Endothelial cell of umbilical vein (primary cell): ENCODE results near the gene P2RY1. TPM values are rescaled to one million over a fixed set of nuclear protein-coding genes. Genes with fewer than 3 reads are reported as not detected.

ENCODE experiments used
- BruUV-seq: library from RNA; stranded (reverse); fragments of 400-500 nt; replicated peaks from 2 replicates; lab custom pipeline; 2021; lab: Mats Ljungman, UMichigan
- CTCF ChIA-PET: fragments of 300-600, 350-600 bp; sonication (Branson Sonifier 250); formaldehyde crosslinking; loops from one replicate; lab custom pipeline; 2021; ENCODE audit warnings: antibody characterized with exemption, inconsistent platforms; lab: Charles Lee
- POLR2A ChIA-PET: fragments of 300-600, 350-600 bp; sonication (Branson Sonifier 250); formaldehyde crosslinking; loops from one replicate; lab custom pipeline; 2021; ENCODE audit warnings: antibody characterized with exemption, inconsistent platforms; lab: Charles Lee
- DNase-seq: peaks from one replicate; pipeline ENCODE4 v3.0.0-alpha.2; 2011; ENCODE audit warnings: low read depth, low spot score
- FAIRE-seq: peaks from 2 replicates; lab custom pipeline; 2011; peaks lifted over from hg19 to GRCh38; lab: Jason Lieb, UNC
- H2AFZ ChIP-seq: 2 replicates; pipeline ENCODE4 v1.6.0; 2012; ENCODE audit warnings: low read depth, low read length, control low read depth, inconsistent platforms
- H3K27ac ChIP-seq: 2 replicates; pipeline ENCODE4 v1.5.1; 2011; ENCODE audit warnings: low read depth, mild to moderate bottlenecking, control low read depth, low read length, moderate library complexity; ENCODE audit not compliant: insufficient read depth
- H3K27me3 ChIP-seq, 2 experiments: 2 replicates each; pipeline versions ENCODE4 v1.6.0 to v1.6.1; 2011; ENCODE audit warnings: low read length in 2 of 2, mixed read lengths in 1 of 2; ENCODE audit not compliant: control insufficient read depth in 2 of 2, insufficient read depth in 2 of 2
- H3K36me3 ChIP-seq, 2 experiments: 2 replicates in 1 of 2; 3 replicates in 1 of 2; pipeline ENCODE4 v1.5.1; 2011; ENCODE audit warnings: low read length in 2 of 2, mild to moderate bottlenecking in 1 of 2, moderate library complexity in 1 of 2; ENCODE audit not compliant: control insufficient read depth in 2 of 2, insufficient read depth in 2 of 2; ENCODE audit errors: extremely low read depth in 1 of 2
- H3K4me1 ChIP-seq: 3 replicates; pipeline ENCODE4 v1.5.1; 2011; ENCODE audit warnings: mild to moderate bottlenecking, low read length; ENCODE audit not compliant: control insufficient read depth, insufficient read depth; ENCODE audit errors: extremely low read depth
- H3K4me2 ChIP-seq: 2 replicates; pipeline ENCODE4 v1.6.1; 2011; ENCODE audit warnings: low read length, control low read depth, mixed read lengths; ENCODE audit not compliant: insufficient read depth
- H3K4me3 ChIP-seq, 3 experiments: fragments of 200-600 bp in 1 of 3; sonication (generic), shearing (Covaris generic) in 1 of 3; replicated peaks in 1 of 3; 2 replicates each; pipeline ENCODE4 v1.5.1; 2011 to 2016; ENCODE audit warnings: control low read depth in 3 of 3, low read length in 3 of 3, mild to moderate bottlenecking in 2 of 3, inconsistent platforms in 1 of 3, low read depth in 1 of 3, moderate library complexity in 1 of 3; ENCODE audit not compliant: insufficient read depth in 1 of 3
- H3K79me2 ChIP-seq: 2 replicates; pipeline ENCODE4 v1.6.0; 2012; ENCODE audit warnings: low read length, inconsistent platforms; ENCODE audit not compliant: control insufficient read depth, insufficient read depth
- H3K9ac ChIP-seq: replicated peaks from 2 replicates; pipeline ENCODE3; 2011; ENCODE audit warnings: low read length, control low read depth; ENCODE audit not compliant: insufficient read depth; ENCODE audit errors: extremely low read depth
- H3K9me1 ChIP-seq: replicated peaks from 3 replicates; pipeline ENCODE4 v1.6.0; 2011; ENCODE audit warnings: mild to moderate bottlenecking, low read length; ENCODE audit not compliant: control insufficient read depth, insufficient read depth; ENCODE audit errors: extremely low read depth
- H3K9me3 ChIP-seq: replicated peaks from 2 replicates; pipeline ENCODE4 v1.5.1; 2012; ENCODE audit warnings: low read length, inconsistent platforms; ENCODE audit not compliant: control insufficient read depth, insufficient read depth
- H4K20me1 ChIP-seq: replicated peaks from 2 replicates; pipeline ENCODE3; 2011; ENCODE audit warnings: mild to moderate bottlenecking, low read length; ENCODE audit not compliant: control insufficient read depth, insufficient read depth; ENCODE audit errors: extremely low read depth
- CTCF ChIP-seq, 2 donors: IDR thresholded peaks; 1 replicate in 1 of 2; 2 replicates in 1 of 2; pipeline ENCODE4 v1.5.1; 2011; ENCODE audit warnings: low read length in 2 of 2, mild to moderate bottlenecking in 2 of 2, moderate library complexity in 2 of 2, control low read depth in 1 of 2, inconsistent platforms in 1 of 2, low read depth in 1 of 2; ENCODE audit not compliant: insufficient read depth in 1 of 2; ENCODE audit errors: extremely low read depth in 1 of 2
- EZH2 ChIP-seq: IDR thresholded peaks from 2 replicates; pipeline ENCODE4 v1.6.1; 2012; ENCODE audit warnings: borderline replicate concordance, low read depth, mild to moderate bottlenecking, moderate library complexity, low read length, inconsistent platforms; ENCODE audit not compliant: severe bottlenecking
- FOS ChIP-seq: IDR thresholded peaks from 2 replicates; pipeline ENCODE4 v1.6.1; 2011; ENCODE audit warnings: mild to moderate bottlenecking, low read length, moderate library complexity, borderline replicate concordance; ENCODE audit not compliant: insufficient read depth
- GATA2 ChIP-seq: IDR thresholded peaks from 2 replicates; pipeline ENCODE4 v1.7.0; 2011; ENCODE audit warnings: low read depth, mild to moderate bottlenecking, moderate library complexity, mixed read lengths, low read length; ENCODE audit not compliant: insufficient read length, insufficient read depth
- JUN ChIP-seq: IDR thresholded peaks from 2 replicates; pipeline ENCODE4 v1.6.1; 2011; ENCODE audit warnings: borderline replicate concordance, low read depth; ENCODE audit not compliant: insufficient read length, insufficient read depth
- MYC ChIP-seq: IDR thresholded peaks from one replicate; pipeline ENCODE4 v1.6.1; 2011; ENCODE audit warnings: mild to moderate bottlenecking, low read depth, low read length
- POLR2A ChIP-seq: IDR thresholded peaks from 2 replicates; pipeline ENCODE4 v1.6.1; 2012; ENCODE audit warnings: low read depth, mild to moderate bottlenecking, control low read depth, low read length
- POLR2AphosphoS5 ChIP-seq: IDR thresholded peaks from 2 replicates; pipeline ENCODE4 v1.6.1; 2012; ENCODE audit warnings: low read depth, mild to moderate bottlenecking, control low read depth, low read length, moderate library complexity; ENCODE audit not compliant: insufficient read depth
- dilution Hi-C: fragments of 300-500 bp; cut with MboI; formaldehyde crosslinking; loops from one replicate; pipeline ENCODE4 v1.15.0; 2019; ENCODE audit warnings: low sequenced_read_pairs; ENCODE audit not compliant: extremely low pct_ligation_motif_present
- intact Hi-C: fragments of 100-400 bp; cut with micrococcal nuclease; formaldehyde crosslinking; loops from one replicate; pipeline ENCODE4 v1.10.0; 2022
- polyA plus RNA-seq, 4 experiments: library from polyadenylated mRNA; depleted of rRNA in 3 of 4; stranded (reverse) in 3 of 4; unstranded in 1 of 4; fragments of >200 nt; gene quantifications; 2 replicates each; pipeline versions ENCODE4 v1.2.1 to v1.2.3, GENCODE V29; 2011 to 2012; ENCODE audit warnings: missing spikeins in 1 of 4
- total RNA-seq: library from RNA; stranded (reverse); gene quantifications from 2 replicates; pipeline ENCODE4 v1.2.3, GENCODE V29; 2021
- TF ChIP-seq, protein P1 (sequence below): IDR thresholded peaks from 2 replicates; pipeline ENCODE4 v1.6.1; 2011; ENCODE audit not compliant: insufficient read depth, insufficient read length

Gene P2RY1
- total and polyA plus RNA-seq, 2 donors (not counting 3 experiments of a cell fraction or from before 2014, with no cell fraction given), result 0.81 to 1.7 TPM

DNA sequence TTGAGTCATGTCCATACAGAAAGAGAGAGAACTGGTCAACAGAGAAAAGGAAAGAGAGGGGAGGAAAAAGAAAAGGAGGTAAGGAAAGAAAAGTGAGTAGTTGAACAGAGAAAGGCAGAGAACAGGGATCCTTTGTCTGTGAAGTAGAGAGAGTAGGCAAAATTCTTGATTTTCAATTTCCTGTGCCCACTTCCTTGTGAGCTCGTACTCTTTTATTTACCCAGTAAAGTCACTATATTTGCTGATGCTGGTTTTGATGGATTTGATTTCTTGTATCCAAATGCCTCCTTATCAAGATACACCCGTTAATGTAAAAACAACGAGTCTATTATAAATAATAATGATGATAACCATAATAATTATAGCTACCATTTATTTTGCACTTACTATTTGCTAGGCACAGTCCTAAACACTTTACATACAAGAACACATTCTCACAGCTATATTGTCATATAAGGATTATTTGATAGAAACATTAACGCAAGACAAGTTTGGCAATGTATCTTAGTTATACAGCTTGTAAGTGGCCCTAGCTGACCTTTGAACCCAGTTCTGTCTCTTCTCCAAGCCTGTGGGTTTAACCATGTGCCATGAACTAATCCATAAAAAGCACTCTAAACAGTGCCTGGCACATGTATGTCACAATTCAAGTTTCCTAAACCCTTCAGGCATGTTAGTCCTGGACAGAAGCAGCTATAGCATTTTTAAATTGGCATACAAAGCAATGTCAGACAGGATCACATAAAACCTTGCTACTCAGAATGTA, 6.7 kb upstream of the P2RY1 start:
- dilution Hi-C loops (no loop called here), intact Hi-C loops (no loop called here)
- Histone ChIP-seq H3K4me2 (no peak overlapping the region), H3K27me3 (peaks cover 0 to 2% of the 10 kb centered on the region in 2 experiments), H3K9ac (no peak overlapping the region), H3K4me3 (no peak overlapping the region), H3K36me3 (no peaks in the 10 kb centered on the region), H3K27ac (no peak overlapping the region), H3K9me3 (no peaks in the 10 kb centered on the region), H3K9me1 (no peaks in the 10 kb centered on the region), H2AFZ (no peak overlapping the region), H3K79me2 (no peaks in the 10 kb centered on the region), H4K20me1 (no peaks in the 10 kb centered on the region), H3K4me1 (no peaks in the 10 kb centered on the region)
- ChIA-PET CTCF (interaction anchor here (1.2 to 1.4 kb wide), 2 partner anchors 15 to 20 kb away, joined by 3 to 5 read pairs; no protein-coding TSS in a partner anchor), POLR2A (no interaction called here)
- DNase-seq, result no peak
- TF ChIP-seq MYC, result no peak
- no peak for TF ChIP-seq CTCF (IDR thresholded peaks at IDR 0.05; ENCODE audit: extremely low read depth in 1 of 2, insufficient read depth in 1 of 2, low read depth in 1 of 2, low read length in 2 of 2)
- no peak for TF ChIP-seq EZH2
- TF ChIP-seq POLR2AphosphoS5, result no peak
- no peak for TF ChIP-seq FOS
- no peak for TF ChIP-seq GATA2
- TF ChIP-seq POLR2A, result no peak
- TF ChIP-seq, protein P1, sequence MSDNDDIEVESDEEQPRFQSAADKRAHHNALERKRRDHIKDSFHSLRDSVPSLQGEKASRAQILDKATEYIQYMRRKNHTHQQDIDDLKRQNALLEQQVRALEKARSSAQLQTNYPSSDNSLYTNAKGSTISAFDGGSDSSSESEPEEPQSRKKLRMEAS, result no peak
- no peak for TF ChIP-seq JUN
- FAIRE-seq, result no peak
- BruUV-seq, result no TSS peak
